Measurements from ENCODE around the gene SYNRG.

Gene SYNRG

GRCh38 chr17:37480427-37480826, 128.8 kb downstream of the SYNRG start:
- DNase-seq (ENCODE audit: low read depth) = no peak
- H3K4me3 ChIP-seq (ENCODE audit: low read depth, low read length) = no peak overlapping the region
- TF ChIP-seq CTCF (IDR thresholded peaks at IDR 0.05; ENCODE audit: low read depth, low read length) (no peak), POLR2A (IDR thresholded peaks at IDR 0.05; ENCODE audit: extremely low read depth, insufficient read length) (no peak), MYC (IDR thresholded peaks at IDR 0.05; ENCODE audit: low read depth, low read length) (no peak), MAX (IDR thresholded peaks at IDR 0.05; ENCODE audit: low read depth, low read length) (no peak)

DNA sequence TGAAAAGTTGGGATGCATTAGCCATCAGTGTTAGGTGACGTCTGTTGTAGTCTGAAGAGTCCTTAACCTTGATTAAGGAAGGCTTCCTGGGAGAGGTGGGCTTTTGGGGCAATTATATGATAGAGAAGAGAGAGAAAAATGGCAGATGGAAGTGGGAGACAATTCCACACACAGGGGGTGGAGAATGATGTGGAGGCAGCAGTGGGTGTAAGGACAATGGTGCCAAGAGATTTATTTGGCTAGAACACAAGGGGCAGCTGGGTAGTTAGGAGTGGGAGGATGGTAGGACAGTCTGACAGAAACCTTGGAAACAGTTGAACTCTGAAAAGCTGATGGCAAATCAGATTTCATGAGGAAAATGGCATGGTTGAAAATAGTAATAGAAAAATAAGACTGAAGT, 130.2 kb downstream of the SYNRG start:
- DNase-seq (ENCODE audit: low read depth) = no peak
- H3K4me3 ChIP-seq (ENCODE audit: low read depth, low read length) = no peak overlapping the region
- TF ChIP-seq MYC (IDR thresholded peaks at IDR 0.05; ENCODE audit: low read depth, low read length) (no peak), CTCF (IDR thresholded peaks at IDR 0.05; ENCODE audit: low read depth, low read length) (no peak), POLR2A (IDR thresholded peaks at IDR 0.05; ENCODE audit: extremely low read depth, insufficient read length) (no peak), MAX (IDR thresholded peaks at IDR 0.05; ENCODE audit: low read depth, low read length) (no peak)

GRCh38 chr17:37478187-37478586, 131.0 kb downstream of the SYNRG start:
- DNase-seq (ENCODE audit: low read depth) = peak; percentile 26
- TF ChIP-seq CTCF (IDR thresholded peaks at IDR 0.05; ENCODE audit: low read depth, low read length) = no peak
- no peak for TF ChIP-seq MYC (IDR thresholded peaks at IDR 0.05; ENCODE audit: low read depth, low read length)
- TF ChIP-seq POLR2A (IDR thresholded peaks at IDR 0.05; ENCODE audit: extremely low read depth, insufficient read length) = no peak
- no peak for TF ChIP-seq MAX (IDR thresholded peaks at IDR 0.05; ENCODE audit: low read depth, low read length)
- H3K4me3 ChIP-seq (ENCODE audit: low read depth, low read length) = no peak overlapping the region

DNA sequence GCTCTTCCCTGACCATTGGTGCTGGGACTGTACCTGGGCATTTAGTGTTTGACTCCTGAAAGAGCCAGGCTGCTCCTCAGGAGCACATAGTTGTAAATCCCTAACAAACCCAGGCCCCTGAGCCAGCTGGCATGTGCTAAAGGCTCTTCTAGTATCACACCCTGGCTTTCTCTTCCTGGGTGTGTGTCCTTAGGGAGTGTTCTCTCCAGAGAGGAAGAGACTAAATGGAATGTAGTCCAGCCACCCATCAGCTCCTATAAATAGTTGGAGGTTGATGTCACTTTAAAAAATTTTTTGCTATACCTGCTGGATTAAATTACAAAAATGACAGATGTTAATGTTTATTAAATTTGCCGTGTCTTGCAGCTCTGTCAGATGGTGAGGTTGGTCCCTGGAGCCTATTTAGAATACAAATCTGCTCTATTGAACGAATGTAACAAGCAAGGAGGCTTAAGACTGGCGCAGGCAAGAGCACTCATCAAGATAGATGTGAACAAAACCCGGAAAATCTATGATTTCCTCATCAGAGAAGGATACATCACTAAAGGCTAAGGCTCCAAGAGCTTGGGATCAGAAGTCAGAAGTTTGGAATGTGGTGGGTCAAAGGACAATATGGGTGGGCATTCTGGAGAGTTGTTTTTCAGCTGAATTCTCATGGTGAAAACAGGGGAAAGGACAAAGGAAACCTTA, 132.6 kb downstream of the SYNRG start:
- no peak for DNase-seq (ENCODE audit: low read depth)
- no peak for TF ChIP-seq CTCF (IDR thresholded peaks at IDR 0.05; ENCODE audit: low read depth, low read length)
- TF ChIP-seq MAX (IDR thresholded peaks at IDR 0.05; ENCODE audit: low read depth, low read length) = no peak
- TF ChIP-seq MYC (IDR thresholded peaks at IDR 0.05; ENCODE audit: low read depth, low read length) = no peak
- TF ChIP-seq POLR2A (IDR thresholded peaks at IDR 0.05; ENCODE audit: extremely low read depth, insufficient read length) = no peak
- no peak overlapping the region for H3K4me3 ChIP-seq (ENCODE audit: low read depth, low read length)

DNA sequence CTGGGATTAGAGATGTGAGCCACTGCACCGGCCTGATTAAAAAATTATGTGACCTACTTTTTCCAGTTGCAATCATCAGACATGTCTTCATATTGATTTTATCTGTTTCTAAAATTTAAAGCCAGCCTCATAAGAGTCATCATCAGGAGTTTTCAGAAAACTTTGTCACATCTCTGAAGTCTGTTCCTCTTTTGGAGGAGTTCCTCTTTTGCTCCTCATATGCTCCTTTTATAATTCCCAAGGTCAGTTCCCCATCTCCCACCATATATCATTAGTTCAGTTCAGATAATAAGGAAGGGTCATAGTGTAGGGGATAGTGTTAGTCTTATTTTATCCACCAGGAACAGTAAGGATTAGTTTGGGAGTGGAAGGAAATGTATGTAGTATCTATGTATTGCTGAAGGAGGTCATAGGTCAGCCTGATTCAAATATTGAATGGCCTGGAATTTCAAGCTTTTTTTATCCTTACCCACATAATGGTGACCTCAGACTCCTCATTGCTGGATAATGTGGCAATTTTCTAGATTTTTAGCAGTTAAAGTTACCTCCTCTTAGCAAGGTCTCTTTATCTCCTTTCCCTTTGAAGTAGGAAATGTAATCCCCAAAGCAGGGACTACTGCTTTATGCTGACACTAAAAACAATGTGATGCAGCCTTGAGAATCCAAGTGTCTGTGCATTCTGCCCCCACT, 133.3 kb downstream of the SYNRG start:
- TF ChIP-seq MYC (IDR thresholded peaks at IDR 0.05; ENCODE audit: low read depth, low read length) = no peak
- TF ChIP-seq POLR2A (IDR thresholded peaks at IDR 0.05; ENCODE audit: extremely low read depth, insufficient read length) = no peak
- no peak for TF ChIP-seq MAX (IDR thresholded peaks at IDR 0.05; ENCODE audit: low read depth, low read length)
- no peak for TF ChIP-seq CTCF (IDR thresholded peaks at IDR 0.05; ENCODE audit: low read depth, low read length)
- H3K4me3 ChIP-seq (ENCODE audit: low read depth, low read length) = no peak overlapping the region
- peak; percentile 43 for DNase-seq (ENCODE audit: low read depth)

All from NB4 (cell line).